Nasal cavity respiratory epithelium epithelial cell of viscerocranial mucosa (primary cell): Measurements from ENCODE around the gene EPC1. TPM values are rescaled to one million over a fixed set of nuclear protein-coding genes. Genes with fewer than 3 reads are reported as not detected.

Experiments used
- total RNA-seq: library from RNA; depleted of rRNA; stranded (reverse); fragments of >200 nt; gene quantifications from 2 replicates; pipeline ENCODE4 v1.2.3, GENCODE V29; 2014

The EPC1 gene
- 20.5 and 29.1 TPM in 2 replicates for total RNA-seq

GRCh38 chr10:32346551-32347362, at the start of gene EPC1:
EPC1 (minus strand) TSS chr10:32347158; CDS start chr10:32346915, 243 bp downstream.

Other genes starting within 250 kb of the EPC1 start
- 3.1 and 4.0 TPM in 2 replicates for gene CCDC7, start 99.0 kb upstream of the EPC1 start, total RNA-seq